Uterus (tissue), 4 donors: Measurements from ENCODE around the gene LSR. TPM values are rescaled to one million over a fixed set of nuclear protein-coding genes. Genes with fewer than 3 reads are reported as not detected.

Source experiments
- DNase-seq, 2 donors: peaks; one replicate each; pipeline ENCODE4 v3.0.0-alpha.2; 2019 to 2020
- H3K27ac ChIP-seq, 2 donors: fragments of 200-600 bp; sonication (generic); 1 replicate in 1 of 2; 2 replicates in 1 of 2; pipeline ENCODE4 v1.5.1; 2016 to 2018
- H3K27me3 ChIP-seq, 2 donors: fragments of 200-600 bp; sonication (generic); one replicate each; pipeline ENCODE4 v1.5.1; 2018 to 2019; ENCODE audit warnings: control low read depth in 1 of 2
- H3K36me3 ChIP-seq, 2 donors: fragments of 200-600 bp; sonication (generic); one replicate each; pipeline ENCODE4 v1.5.1; 2019; ENCODE audit warnings: control low read depth in 1 of 2
- H3K4me1 ChIP-seq, 2 donors: fragments of 200-600 bp; sonication (generic); one replicate each; pipeline ENCODE4 v1.5.1; 2018 to 2019; ENCODE audit warnings: control low read depth in 1 of 2
- H3K4me3 ChIP-seq, 2 donors: fragments of 200-600 bp; sonication (generic); 1 replicate in 1 of 2; 2 replicates in 1 of 2; pipeline ENCODE4 v1.5.1; 2018 to 2019; ENCODE audit warnings: mild to moderate bottlenecking in 1 of 2
- H3K9me3 ChIP-seq, 2 donors: fragments of 200-600 bp; sonication (generic); one replicate each; pipeline ENCODE4 v1.5.1; 2019; ENCODE audit warnings: control low read depth in 1 of 2
- POLR2A ChIP-seq, 2 donors: fragments of 450-650 bp; IDR thresholded peaks; one replicate each; pipeline ENCODE4 v1.6.1; 2016; ENCODE audit warnings: antibody characterized with exemption in 2 of 2, mild to moderate bottlenecking in 1 of 2, moderate library complexity in 1 of 2
- intact Hi-C: fragments of 100-400 bp; cut with DNase I; formaldehyde crosslinking; loops from one replicate; pipeline ENCODE4 v1.15.1; 2023; ENCODE audit warnings: low total_unique reads
- total RNA-seq, 4 donors: library from RNA; depleted of rRNA in 3 of 4; stranded (reverse); fragments of >200 nt in 3 of 4; gene quantifications; one replicate each; pipeline versions ENCODE4 v1.1.0 to v1.2.4, GENCODE V29; 2014 to 2023
- TF ChIP-seq, protein P1 (sequence below), 4 experiments: fragments of 200-600 bp in 2 of 4; fragments of 450-650 bp in 2 of 4; sonication (generic) in 2 of 4; IDR thresholded peaks; one replicate each; pipeline ENCODE4 v1.5.1; 2016 to 2019; ENCODE audit warnings: antibody characterized with exemption in 4 of 4, mild to moderate bottlenecking in 2 of 4, moderate library complexity in 1 of 4
- donor health status: DM: yes; HTN: yes; CAD: no.

The LSR gene
- total RNA-seq, 4 donors from 2014 or later: 7.3 to 37.8 (median 20.2) TPM

DNA sequence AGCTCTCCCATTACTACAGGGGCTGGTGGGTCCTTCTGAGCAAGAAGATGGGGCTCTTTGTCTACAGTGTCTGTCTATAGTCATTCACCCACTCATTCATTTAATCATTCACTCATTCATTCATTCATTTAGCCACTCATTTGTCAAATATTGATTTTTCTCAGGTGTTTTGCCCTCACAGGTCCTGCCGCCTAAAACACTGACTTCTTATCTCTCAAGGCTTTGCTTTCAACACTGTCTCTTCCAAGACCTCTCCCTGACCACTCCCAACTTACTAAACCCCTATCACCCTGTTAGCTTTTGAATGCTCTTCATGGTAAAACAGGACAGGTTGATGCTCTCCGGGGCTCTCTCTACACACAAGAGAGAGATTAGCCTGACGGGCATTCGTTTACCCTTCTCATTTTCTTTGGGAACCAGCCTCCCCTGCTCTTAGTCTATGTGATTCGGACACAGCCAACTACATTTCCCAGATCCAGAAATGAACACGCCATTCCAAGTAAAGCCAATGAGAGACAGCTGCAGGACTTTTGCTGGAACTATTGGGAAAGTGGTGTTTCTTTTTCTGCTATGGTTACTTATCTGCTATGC, 43.0 kb upstream of the LSR start:
- no peak overlapping the region for H3K27ac ChIP-seq
- H3K9me3 ChIP-seq: no peaks in the 10 kb centered on the region
- H3K4me1 ChIP-seq: no peaks in the 10 kb centered on the region
- H3K4me3 ChIP-seq: no peak overlapping the region
- H3K27me3 ChIP-seq: no peaks in the 10 kb centered on the region
- TF ChIP-seq POLR2A (IDR thresholded peaks at IDR 0.05): no peak
- no peak for DNase-seq
- no peaks in the 10 kb centered on the region for H3K36me3 ChIP-seq
- intact Hi-C loops: no loop called here

DNA sequence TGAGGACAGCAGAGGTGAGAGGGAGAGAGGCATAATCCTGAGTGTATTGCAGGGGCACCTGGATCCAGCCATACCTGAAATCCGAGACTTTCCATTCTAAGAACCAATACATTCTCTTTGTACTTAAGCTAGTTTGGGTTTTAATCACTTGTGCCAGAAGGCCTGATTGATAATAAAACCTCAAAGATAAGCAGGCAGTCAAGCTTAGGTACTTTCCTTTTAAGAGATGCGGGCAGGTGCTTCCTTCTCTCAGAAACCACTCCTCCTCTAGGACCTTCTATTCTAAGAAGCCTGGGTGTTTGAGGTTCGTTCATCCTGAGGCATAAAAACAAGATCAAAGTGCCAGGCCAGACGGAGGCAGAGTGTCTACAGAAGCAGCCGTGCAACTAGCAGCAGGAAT, 42.4 kb upstream of the LSR start:
- Histone ChIP-seq H3K4me3 (no peak overlapping the region), H3K36me3 (no peaks in the 10 kb centered on the region), H3K27ac (no peak overlapping the region), H3K9me3 (no peaks in the 10 kb centered on the region), H3K4me1 (no peaks in the 10 kb centered on the region), H3K27me3 (no peaks in the 10 kb centered on the region)
- intact Hi-C loops: no loop called here
- no peak for DNase-seq
- TF ChIP-seq, protein P1, sequence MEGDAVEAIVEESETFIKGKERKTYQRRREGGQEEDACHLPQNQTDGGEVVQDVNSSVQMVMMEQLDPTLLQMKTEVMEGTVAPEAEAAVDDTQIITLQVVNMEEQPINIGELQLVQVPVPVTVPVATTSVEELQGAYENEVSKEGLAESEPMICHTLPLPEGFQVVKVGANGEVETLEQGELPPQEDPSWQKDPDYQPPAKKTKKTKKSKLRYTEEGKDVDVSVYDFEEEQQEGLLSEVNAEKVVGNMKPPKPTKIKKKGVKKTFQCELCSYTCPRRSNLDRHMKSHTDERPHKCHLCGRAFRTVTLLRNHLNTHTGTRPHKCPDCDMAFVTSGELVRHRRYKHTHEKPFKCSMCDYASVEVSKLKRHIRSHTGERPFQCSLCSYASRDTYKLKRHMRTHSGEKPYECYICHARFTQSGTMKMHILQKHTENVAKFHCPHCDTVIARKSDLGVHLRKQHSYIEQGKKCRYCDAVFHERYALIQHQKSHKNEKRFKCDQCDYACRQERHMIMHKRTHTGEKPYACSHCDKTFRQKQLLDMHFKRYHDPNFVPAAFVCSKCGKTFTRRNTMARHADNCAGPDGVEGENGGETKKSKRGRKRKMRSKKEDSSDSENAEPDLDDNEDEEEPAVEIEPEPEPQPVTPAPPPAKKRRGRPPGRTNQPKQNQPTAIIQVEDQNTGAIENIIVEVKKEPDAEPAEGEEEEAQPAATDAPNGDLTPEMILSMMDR (IDR thresholded peaks at IDR 0.05): no peak
- TF ChIP-seq POLR2A (IDR thresholded peaks at IDR 0.05): no peak

DNA sequence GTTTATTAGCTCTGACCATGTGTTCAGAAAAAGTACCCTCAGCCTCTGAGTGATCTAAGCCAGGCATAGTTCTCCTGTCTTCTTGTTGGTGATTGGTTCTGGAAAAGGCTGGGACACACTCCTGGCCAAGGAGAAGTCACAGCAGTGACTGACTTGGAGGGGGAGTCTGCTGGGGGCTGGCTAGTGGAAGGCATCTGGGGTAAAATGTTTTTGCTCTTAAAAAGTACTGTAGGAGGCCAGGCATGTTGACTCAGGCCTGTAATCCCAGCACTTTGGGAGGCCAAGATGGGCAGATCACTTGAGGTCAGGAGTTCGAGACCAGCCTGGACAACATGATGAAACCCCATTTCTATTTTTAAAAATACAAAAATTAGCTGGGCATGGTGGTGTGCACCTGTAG, 41.9 kb upstream of the LSR start:
- Histone ChIP-seq H3K36me3 (no peaks in the 10 kb centered on the region), H3K9me3 (no peaks in the 10 kb centered on the region), H3K4me1 (no peaks in the 10 kb centered on the region), H3K4me3 (no peak overlapping the region), H3K27me3 (no peaks in the 10 kb centered on the region), H3K27ac (no peak overlapping the region)
- TF ChIP-seq POLR2A (IDR thresholded peaks at IDR 0.05): no peak
- TF ChIP-seq, protein P1 (IDR thresholded peaks at IDR 0.05): no peak
- intact Hi-C loops: no loop called here
- no peak for DNase-seq

DNA sequence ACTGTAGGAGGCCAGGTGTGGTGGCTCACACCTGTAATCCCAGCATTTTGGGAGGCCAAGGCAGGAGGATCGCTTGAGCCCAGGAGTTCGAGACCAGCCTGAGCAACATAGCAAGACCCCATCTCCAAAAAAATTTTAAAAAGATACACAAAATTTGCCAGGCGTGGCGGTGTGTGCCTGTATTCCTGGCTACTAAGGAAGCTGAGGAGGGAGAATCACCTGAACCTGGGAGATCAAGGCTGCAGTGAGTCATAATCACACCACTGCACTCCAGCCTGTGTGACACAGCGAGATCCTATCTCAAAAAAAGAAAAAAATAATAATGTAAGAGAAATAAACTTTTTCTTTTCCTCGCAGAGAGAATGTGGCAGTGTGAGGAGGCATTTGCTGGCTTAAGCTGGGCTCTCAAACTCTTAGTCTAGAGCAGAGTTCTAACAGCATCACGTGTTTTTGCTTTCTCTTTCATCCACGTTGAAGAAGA, 41.4 kb upstream of the LSR start:
- intact Hi-C loops: no loop called here
- Histone ChIP-seq H3K36me3 (no peaks in the 10 kb centered on the region), H3K4me1 (no peaks in the 10 kb centered on the region), H3K9me3 (no peaks in the 10 kb centered on the region), H3K4me3 (no peak overlapping the region), H3K27ac (no peak overlapping the region), H3K27me3 (no peaks in the 10 kb centered on the region)
- no peak for TF ChIP-seq POLR2A (IDR thresholded peaks at IDR 0.05)
- TF ChIP-seq, protein P1 (IDR thresholded peaks at IDR 0.05): no peak
- DNase-seq: no peak

DNA sequence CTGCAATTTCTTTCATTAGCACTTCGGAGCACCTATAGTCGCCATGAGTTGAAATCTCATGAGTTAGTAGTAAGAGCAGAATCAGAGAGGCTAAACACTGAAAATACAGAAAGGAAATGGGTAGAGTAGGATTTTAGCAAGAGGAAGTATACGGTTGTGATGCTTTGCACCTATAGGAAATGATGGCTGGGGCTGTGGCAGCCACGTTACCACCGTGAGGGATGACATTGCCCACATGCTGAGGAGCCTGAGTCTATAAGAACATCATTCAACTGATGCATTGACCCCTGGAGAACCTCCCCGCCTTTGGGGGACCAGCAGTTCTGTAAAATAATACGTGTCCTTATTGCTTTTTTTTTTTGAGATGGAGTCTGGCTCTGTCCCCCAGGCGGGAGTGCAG, 40.7 kb upstream of the LSR start:
- DNase-seq: no peak
- H3K36me3 ChIP-seq: no peaks in the 10 kb centered on the region
- no peak overlapping the region for H3K27ac ChIP-seq
- no peaks in the 10 kb centered on the region for H3K9me3 ChIP-seq
- H3K27me3 ChIP-seq: no peaks in the 10 kb centered on the region
- no peaks in the 10 kb centered on the region for H3K4me1 ChIP-seq
- H3K4me3 ChIP-seq: no peak overlapping the region
- no peak for TF ChIP-seq POLR2A (IDR thresholded peaks at IDR 0.05)
- TF ChIP-seq, protein P1 (IDR thresholded peaks at IDR 0.05): no peak
- intact Hi-C loops: no loop called here

DNA sequence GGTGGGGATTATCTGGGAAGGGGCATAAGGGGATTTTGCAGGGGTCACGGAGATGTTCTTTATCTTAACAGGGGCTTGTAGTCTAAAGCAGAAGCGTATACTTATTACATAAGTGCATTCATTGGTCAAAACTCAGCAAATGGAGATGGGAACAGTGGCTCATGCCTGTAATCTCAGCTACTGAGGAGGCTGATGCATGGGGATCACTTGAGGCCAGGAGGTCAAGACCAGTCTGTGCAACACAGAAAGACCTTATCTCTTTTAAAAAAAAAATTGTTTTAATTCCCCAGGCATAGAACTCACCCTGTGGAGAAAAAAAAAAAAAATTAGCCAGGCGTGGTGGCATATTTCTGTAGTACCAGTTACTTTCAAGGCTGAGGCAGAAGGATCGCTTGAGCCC, 39.2 kb upstream of the LSR start:
- H3K27me3 ChIP-seq: no peaks in the 10 kb centered on the region
- intact Hi-C loops: no loop called here
- H3K27ac ChIP-seq: no peak overlapping the region
- H3K9me3 ChIP-seq: no peaks in the 10 kb centered on the region
- DNase-seq: no peak
- no peak for TF ChIP-seq POLR2A (IDR thresholded peaks at IDR 0.05)
- TF ChIP-seq, protein P1 (IDR thresholded peaks at IDR 0.05): no peak
- H3K36me3 ChIP-seq: no peaks in the 10 kb centered on the region
- H3K4me3 ChIP-seq: no peak overlapping the region
- H3K4me1 ChIP-seq: no peaks in the 10 kb centered on the region
